Duodenal mucosa (tissue), 2 donors: ENCODE data around the gene C2CD3.

Experiments used
- H3K27ac ChIP-seq: one replicate; pipeline ENCODE4 v1.7.0; 2013; ENCODE audit warnings: low read depth, low read length
- H3K27me3 ChIP-seq, 2 donors: one replicate each; pipeline ENCODE4 v1.7.0; 2013; ENCODE audit warnings: low read length in 2 of 2, control low read depth in 1 of 2; ENCODE audit not compliant: insufficient read depth in 2 of 2, control insufficient read depth in 1 of 2
- H3K36me3 ChIP-seq, 2 donors: one replicate each; pipeline ENCODE4 v1.7.0; 2013; ENCODE audit warnings: low read length in 2 of 2, control low read depth in 1 of 2; ENCODE audit not compliant: insufficient read depth in 2 of 2, control insufficient read depth in 1 of 2
- H3K4me1 ChIP-seq, 2 donors: one replicate each; pipeline ENCODE4 v1.7.0; 2013; ENCODE audit warnings: low read length in 2 of 2, control low read depth in 1 of 2; ENCODE audit not compliant: insufficient read depth in 2 of 2, control insufficient read depth in 1 of 2
- H3K4me3 ChIP-seq, 2 donors: one replicate each; pipeline ENCODE4 v1.7.0; 2013; ENCODE audit warnings: low read length in 2 of 2, low read depth in 1 of 2
- H3K9ac ChIP-seq, 2 donors: one replicate each; pipeline ENCODE4 v1.7.0; 2013; ENCODE audit warnings: low read length in 2 of 2, low read depth in 1 of 2
- H3K9me3 ChIP-seq, 2 donors: one replicate each; pipeline ENCODE4 v1.7.0; 2013; ENCODE audit warnings: low read length in 2 of 2, control low read depth in 1 of 2; ENCODE audit not compliant: control insufficient read depth in 1 of 2

Gene C2CD3

GRCh38 chr11:73977856-73978519 lies 192.8 kb downstream of the C2CD3 start:
- H3K27me3 ChIP-seq = no peaks in the 10 kb centered on the region
- H3K9ac ChIP-seq = no peak overlapping the region
- H3K4me1 ChIP-seq = peaks cover 54 to 60% of the 10 kb centered on the region in 2 donors
- no peak overlapping the region for H3K4me3 ChIP-seq
- no peak overlapping the region for H3K27ac ChIP-seq
- peaks cover 44 to 47% of the 10 kb centered on the region in 2 donors for H3K36me3 ChIP-seq
- no peaks in the 10 kb centered on the region for H3K9me3 ChIP-seq

- Histone ChIP-seq H3K4me3 (no peak overlapping the region), H3K27ac (no peak overlapping the region), H3K4me1 (peaks cover 52 to 66% of the 10 kb centered on the region in 2 donors), H3K9me3 (no peaks in the 10 kb centered on the region), H3K27me3 (no peaks in the 10 kb centered on the region), H3K9ac (no peak overlapping the region), H3K36me3 (peaks cover 44 to 47% of the 10 kb centered on the region in 2 donors)
Measured at GRCh38 chr11:73976451-73977151, 194.2 kb downstream of the C2CD3 start.

GRCh38 chr11:73975479-73975757 lies 195.4 kb downstream of the C2CD3 start:
- Histone ChIP-seq H3K9ac (no peak overlapping the region), H3K27me3 (no peaks in the 10 kb centered on the region), H3K36me3 (peaks cover 44 to 47% of the 10 kb centered on the region in 2 donors), H3K4me1 (peaks cover 40 to 55% of the 10 kb centered on the region in 2 donors), H3K4me3 (no peak overlapping the region), H3K9me3 (no peaks in the 10 kb centered on the region), H3K27ac (no peak overlapping the region)

GRCh38 chr11:73974604-73975478 lies 196.0 kb downstream of the C2CD3 start:
- Histone ChIP-seq H3K36me3 (peaks cover 44 to 47% of the 10 kb centered on the region in 2 donors), H3K9me3 (no peaks in the 10 kb centered on the region), H3K27ac (no peak overlapping the region), H3K4me3 (no peak overlapping the region), H3K9ac (no peak overlapping the region), H3K27me3 (no peaks in the 10 kb centered on the region), H3K4me1 (peaks cover 34 to 49% of the 10 kb centered on the region in 2 donors)

- Histone ChIP-seq H3K9ac (no peak overlapping the region), H3K27ac (no peak overlapping the region), H3K9me3 (no peaks in the 10 kb centered on the region), H3K27me3 (no peaks in the 10 kb centered on the region), H3K4me3 (no peak overlapping the region), H3K4me1 (peaks cover 24 to 36% of the 10 kb centered on the region in 2 donors), H3K36me3 (peaks cover 32 to 36% of the 10 kb centered on the region in 2 donors)
Measured at GRCh38 chr11:73972620-73973449, 198.0 kb downstream of the C2CD3 start.

GRCh38 chr11:73972187-73972586 lies 198.6 kb downstream of the C2CD3 start:
- Histone ChIP-seq H3K9ac (no peak overlapping the region), H3K4me3 (no peak overlapping the region), H3K9me3 (no peaks in the 10 kb centered on the region), H3K36me3 (peaks cover 25 to 29% of the 10 kb centered on the region in 2 donors), H3K4me1 (peaks cover 24 to 29% of the 10 kb centered on the region in 2 donors), H3K27me3 (no peaks in the 10 kb centered on the region), H3K27ac (no peak overlapping the region)

- H3K4me3 ChIP-seq = no peak overlapping the region
- no peak overlapping the region for H3K27ac ChIP-seq
- H3K36me3 ChIP-seq = peaks cover 16 to 20% of the 10 kb centered on the region in 2 donors
- H3K9ac ChIP-seq = no peak overlapping the region
- peaks cover 20 to 29% of the 10 kb centered on the region in 2 donors for H3K4me1 ChIP-seq
- no peaks in the 10 kb centered on the region for H3K27me3 ChIP-seq
- H3K9me3 ChIP-seq = no peaks in the 10 kb centered on the region
Measured at GRCh38 chr11:73971175-73971719, 199.6 kb downstream of the C2CD3 start.

GRCh38 chr11:73969991-73970800 lies 200.6 kb downstream of the C2CD3 start:
- Histone ChIP-seq H3K27ac (no peak overlapping the region), H3K36me3 (peaks cover 9 to 10% of the 10 kb centered on the region in 2 donors), H3K9ac (no peak overlapping the region), H3K27me3 (no peaks in the 10 kb centered on the region), H3K9me3 (no peaks in the 10 kb centered on the region), H3K4me1 (peaks cover 20 to 26% of the 10 kb centered on the region in 2 donors), H3K4me3 (no peak overlapping the region)

- no peak overlapping the region for H3K4me3 ChIP-seq
- H3K27me3 ChIP-seq = no peaks in the 10 kb centered on the region
- H3K9ac ChIP-seq = no peak overlapping the region
- peaks cover 0 to under 1% of the 10 kb centered on the region in 2 donors for H3K36me3 ChIP-seq
- peaks cover 16 to 19% of the 10 kb centered on the region in 2 donors for H3K4me1 ChIP-seq
- no peaks in the 10 kb centered on the region for H3K9me3 ChIP-seq
- H3K27ac ChIP-seq = no peak overlapping the region
Measured at GRCh38 chr11:73969091-73969490, 201.7 kb downstream of the C2CD3 start.
